Thymus (tissue), 14 donors: Measurements from ENCODE around the gene VPS8. TPM values are rescaled to one million over a fixed set of nuclear protein-coding genes. Genes with fewer than 3 reads are reported as not detected.

ENCODE experiments used
- DNase-seq, 9 donors: peaks; one replicate each; pipeline ENCODE4 v3.0.0-alpha.2; 2013; ENCODE audit warnings: low spot score in 9 of 9, low read depth in 6 of 9, missing footprints in 1 of 9
- H3K27ac ChIP-seq, 2 donors: one replicate each; pipeline ENCODE4 v1.5.1; 2013; ENCODE audit warnings: control low read depth in 1 of 2, low read depth in 1 of 2, low read length in 1 of 2, mild to moderate bottlenecking in 1 of 2, moderate library complexity in 1 of 2
- H3K27me3 ChIP-seq, 2 donors: one replicate each; pipeline ENCODE4 v1.5.1; 2013; ENCODE audit warnings: low read length in 1 of 2; ENCODE audit not compliant: control insufficient read depth in 2 of 2, insufficient read depth in 1 of 2
- H3K36me3 ChIP-seq, 2 donors: one replicate each; pipeline ENCODE4 v1.5.1; 2013; ENCODE audit warnings: low read length in 1 of 2, mild to moderate bottlenecking in 1 of 2, moderate library complexity in 1 of 2; ENCODE audit not compliant: control insufficient read depth in 2 of 2, insufficient read depth in 2 of 2
- H3K4me1 ChIP-seq, 2 donors: one replicate each; pipeline ENCODE4 v1.5.1; 2013; ENCODE audit warnings: low read length in 2 of 2; ENCODE audit not compliant: control insufficient read depth in 2 of 2, insufficient read depth in 2 of 2
- H3K4me3 ChIP-seq, 2 donors: one replicate each; pipeline ENCODE4 v1.5.1; 2013; ENCODE audit warnings: low read length in 2 of 2, control low read depth in 1 of 2, mild to moderate bottlenecking in 1 of 2
- H3K9me3 ChIP-seq, 2 donors: one replicate each; pipeline ENCODE4 v1.5.1; 2013; ENCODE audit warnings: low read length in 1 of 2, mild to moderate bottlenecking in 1 of 2; ENCODE audit not compliant: control insufficient read depth in 2 of 2, insufficient read depth in 1 of 2
- WGBS: extraction: QIAGEN DNeasy Blood & Tissue Kit; methylation state at CpG from one replicate; pipeline ENCODE4 v1.1.7; 2013; 5-methylcytosine and 5-hydroxymethylcytosine counted together
- long read RNA-seq, 10 donors: transcript quantifications; one replicate each; lab custom pipeline, GENCODE V29; 2026
- polyA plus RNA-seq: library from polyadenylated mRNA; stranded (reverse); fragments of 200-250 nt; gene quantifications from one replicate; pipeline ENCODE4 v1.2.3, GENCODE V29; 2013
- total RNA-seq: library from RNA; stranded (reverse); fragments of 120-200 nt; gene quantifications from one replicate; pipeline ENCODE4 v1.2.4, GENCODE V29; 2013
- donor health status: healthy.

The VPS8 gene, protein sequence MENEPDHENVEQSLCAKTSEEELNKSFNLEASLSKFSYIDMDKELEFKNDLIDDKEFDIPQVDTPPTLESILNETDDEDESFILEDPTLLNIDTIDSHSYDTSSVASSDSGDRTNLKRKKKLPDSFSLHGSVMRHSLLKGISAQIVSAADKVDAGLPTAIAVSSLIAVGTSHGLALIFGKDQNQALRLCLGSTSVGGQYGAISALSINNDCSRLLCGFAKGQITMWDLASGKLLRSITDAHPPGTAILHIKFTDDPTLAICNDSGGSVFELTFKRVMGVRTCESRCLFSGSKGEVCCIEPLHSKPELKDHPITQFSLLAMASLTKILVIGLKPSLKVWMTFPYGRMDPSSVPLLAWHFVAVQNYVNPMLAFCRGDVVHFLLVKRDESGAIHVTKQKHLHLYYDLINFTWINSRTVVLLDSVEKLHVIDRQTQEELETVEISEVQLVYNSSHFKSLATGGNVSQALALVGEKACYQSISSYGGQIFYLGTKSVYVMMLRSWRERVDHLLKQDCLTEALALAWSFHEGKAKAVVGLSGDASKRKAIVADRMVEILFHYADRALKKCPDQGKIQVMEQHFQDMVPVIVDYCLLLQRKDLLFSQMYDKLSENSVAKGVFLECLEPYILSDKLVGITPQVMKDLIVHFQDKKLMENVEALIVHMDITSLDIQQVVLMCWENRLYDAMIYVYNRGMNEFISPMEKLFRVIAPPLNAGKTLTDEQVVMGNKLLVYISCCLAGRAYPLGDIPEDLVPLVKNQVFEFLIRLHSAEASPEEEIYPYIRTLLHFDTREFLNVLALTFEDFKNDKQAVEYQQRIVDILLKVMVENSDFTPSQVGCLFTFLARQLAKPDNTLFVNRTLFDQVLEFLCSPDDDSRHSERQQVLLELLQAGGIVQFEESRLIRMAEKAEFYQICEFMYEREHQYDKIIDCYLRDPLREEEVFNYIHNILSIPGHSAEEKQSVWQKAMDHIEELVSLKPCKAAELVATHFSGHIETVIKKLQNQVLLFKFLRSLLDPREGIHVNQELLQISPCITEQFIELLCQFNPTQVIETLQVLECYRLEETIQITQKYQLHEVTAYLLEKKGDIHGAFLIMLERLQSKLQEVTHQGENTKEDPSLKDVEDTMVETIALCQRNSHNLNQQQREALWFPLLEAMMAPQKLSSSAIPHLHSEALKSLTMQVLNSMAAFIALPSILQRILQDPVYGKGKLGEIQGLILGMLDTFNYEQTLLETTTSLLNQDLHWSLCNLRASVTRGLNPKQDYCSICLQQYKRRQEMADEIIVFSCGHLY (N-terminal part only)
- total RNA-seq, result 36.1 TPM
- polyA plus RNA-seq, result 20.1 TPM
- long read RNA-seq, donor 1, result 0 reads
- long read RNA-seq, donor 2, result 0 reads
- long read RNA-seq, donor 3, partial matches to known transcripts, result 0 of 3 reads
- long read RNA-seq, donor 3, other reads (novel, unspliced or antisense), result 0 of 3 reads
- long read RNA-seq, donor 4, full-length matches to known transcripts, result 1 of 1 reads
- long read RNA-seq, donor 4, partial matches to known transcripts, result 0 of 1 reads
- long read RNA-seq, donor 4, other reads (novel, unspliced or antisense), result 0 of 1 reads
- long read RNA-seq, donor 5, partial matches to known transcripts, result 7 of 9 reads
- long read RNA-seq, donor 5, other reads (novel, unspliced or antisense), result 0 of 9 reads
- long read RNA-seq, donor 6, full-length matches to known transcripts, result 2 of 2 reads
- long read RNA-seq, donor 6, partial matches to known transcripts, result 0 of 2 reads
- long read RNA-seq, donor 6, other reads (novel, unspliced or antisense), result 0 of 2 reads
- long read RNA-seq, donor 7, full-length matches to known transcripts, result 4 of 4 reads
- long read RNA-seq, donor 7, partial matches to known transcripts, result 0 of 4 reads
- long read RNA-seq, donor 7, other reads (novel, unspliced or antisense), result 0 of 4 reads
- long read RNA-seq, donor 8, result 0 reads
- long read RNA-seq, donor 9, result 0 reads
- long read RNA-seq, donor 10, full-length matches to known transcripts, result 4 of 4 reads
- long read RNA-seq, donor 10, partial matches to known transcripts, result 0 of 4 reads
- long read RNA-seq, donor 10, other reads (novel, unspliced or antisense), result 0 of 4 reads

DNA sequence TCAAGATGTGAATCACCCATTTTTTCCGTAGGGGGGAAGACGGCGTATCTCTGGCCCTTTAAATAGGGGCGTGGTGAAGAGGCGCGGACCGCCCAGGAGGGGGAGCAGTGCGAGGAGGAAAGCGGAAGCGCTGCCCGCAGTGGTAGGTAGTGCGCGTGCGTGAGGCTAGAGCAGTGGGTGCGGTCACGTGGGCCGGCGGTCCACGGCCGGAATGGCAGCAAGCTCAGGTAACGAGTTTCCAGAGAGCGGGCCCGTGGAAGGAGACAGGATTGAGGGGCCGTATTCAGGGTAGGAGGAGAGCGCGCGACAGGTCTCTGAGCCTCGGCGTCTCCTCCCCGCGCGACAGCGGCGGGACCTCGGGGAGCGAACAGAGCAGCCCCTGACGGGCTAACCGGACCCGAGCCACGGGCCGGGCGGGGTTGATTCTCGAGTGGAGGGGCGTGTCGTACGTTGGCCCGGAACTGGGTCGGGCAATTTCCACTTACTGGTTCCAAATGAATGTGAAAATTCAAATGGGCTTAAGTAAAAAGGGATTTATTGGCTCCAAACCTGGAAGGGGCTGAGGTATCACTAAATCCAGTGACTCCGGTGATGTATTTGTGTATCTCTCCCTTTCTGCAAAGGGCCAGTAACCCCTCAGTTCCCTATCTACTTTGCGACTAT, at the start of gene VPS8:
TSS of gene VPS8 (plus strand) at position 168 of the 663 bp plus-strand sequence. CDS start 12,467 bp downstream, outside the sequence.
- H3K9me3 ChIP-seq, result no peaks in the 10 kb centered on the region
- peak; percentile 86 to 97 (median 92) for DNase-seq
- H3K4me1 ChIP-seq, result peaks cover 8% of the 10 kb centered on the region in 2 donors
- H3K27ac ChIP-seq, result peak within 1 kb of the TSS; percentile 33 to 77
- no peaks in the 10 kb centered on the region for H3K27me3 ChIP-seq
- peak within 1 kb of the TSS; percentile 58 to 84 for H3K4me3 ChIP-seq
- WGBS, result under 1% methylated on average over 50 of the region's 50 CpGs
- H3K36me3 ChIP-seq, result no peaks in the 10 kb centered on the region

DNA sequence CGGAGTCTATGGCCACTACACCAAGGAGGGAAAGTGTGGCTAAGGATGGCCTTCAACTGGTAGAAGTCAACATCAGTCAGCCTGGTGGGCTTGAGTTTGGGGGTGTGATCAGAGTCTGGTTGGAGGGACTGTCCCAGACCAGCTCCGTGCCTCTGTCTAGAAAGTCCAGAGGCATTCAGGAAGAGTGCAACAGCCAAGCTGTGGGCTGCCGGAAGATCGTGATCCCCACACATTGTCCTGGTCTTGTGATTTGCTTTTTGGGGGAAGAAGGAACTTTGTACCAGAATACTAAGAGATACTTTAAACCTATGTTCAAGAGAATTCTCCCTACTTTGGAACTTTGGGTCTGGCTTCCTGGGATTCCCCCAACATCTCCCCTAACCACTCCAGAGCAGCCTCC, 47.8 kb upstream of the VPS8 start:
- no peak overlapping the region for H3K4me3 ChIP-seq
- no peaks in the 10 kb centered on the region for H3K27me3 ChIP-seq
- 98% methylated on average over 4 of the region's 4 CpGs for WGBS
- no peak overlapping the region for H3K27ac ChIP-seq
- H3K4me1 ChIP-seq, result peaks cover 0 to 14% of the 10 kb centered on the region in 2 donors
- DNase-seq, result no peak
- no peaks in the 10 kb centered on the region for H3K9me3 ChIP-seq
- H3K36me3 ChIP-seq, result no peaks in the 10 kb centered on the region

DNA sequence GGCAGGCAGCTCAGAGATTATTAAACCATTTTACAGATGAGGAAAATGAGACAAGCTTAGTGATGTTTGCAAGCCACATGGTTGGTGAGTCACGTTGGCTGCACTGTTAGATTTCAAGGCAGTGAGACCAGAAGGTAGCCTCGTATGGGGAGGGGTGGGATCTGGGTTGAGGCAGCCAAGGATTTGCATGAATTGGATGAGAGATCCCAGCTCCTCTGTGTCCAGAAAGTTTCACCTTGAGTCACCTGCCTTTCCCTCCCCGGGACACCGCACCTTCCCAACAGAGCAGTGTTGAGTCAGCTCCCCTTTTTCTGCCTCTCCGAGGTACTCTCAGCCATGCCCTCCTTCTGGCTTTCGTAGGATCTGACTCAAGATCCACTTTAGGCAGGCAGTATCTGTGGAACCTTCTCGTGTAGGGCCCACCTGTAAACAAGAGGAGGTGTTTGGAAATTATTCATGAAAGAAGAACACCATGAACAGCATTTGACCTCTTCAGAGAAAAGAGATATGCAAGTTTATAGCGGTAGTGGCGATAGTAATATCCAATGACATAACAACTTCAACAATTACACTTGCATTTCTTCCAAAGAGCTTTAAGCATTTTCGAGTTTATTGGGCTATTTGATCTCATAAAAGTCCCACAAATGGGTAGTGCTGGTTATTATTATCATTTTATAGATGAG, 46.8 kb upstream of the VPS8 start:
- 93% methylated on average over 10 of the region's 10 CpGs for WGBS
- DNase-seq, result no peak
- no peak overlapping the region for H3K27ac ChIP-seq

DNA sequence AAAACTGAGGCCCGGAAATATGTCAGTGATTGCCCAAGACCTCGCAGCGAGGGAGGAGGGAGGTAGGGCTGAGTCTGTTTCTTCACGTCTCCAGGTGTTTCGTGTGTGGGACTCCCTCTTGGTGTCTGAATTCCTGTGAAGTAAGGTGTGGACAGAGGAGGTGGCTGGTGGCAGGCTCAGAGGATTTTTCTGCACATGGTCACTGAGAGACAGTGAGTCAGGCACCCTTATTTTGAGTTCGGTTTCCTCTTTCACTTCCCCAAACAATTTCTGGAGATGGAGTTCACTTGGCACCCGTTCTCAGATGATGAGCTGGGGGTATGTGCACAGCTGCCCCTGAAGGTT, 46.3 kb upstream of the VPS8 start:
- no peak for DNase-seq
- no peak overlapping the region for H3K27ac ChIP-seq
- 61% methylated on average over 7 of the region's 7 CpGs for WGBS

More for the DNA sequence above, 46.8 kb upstream of the VPS8 start:
- H3K27me3 ChIP-seq, result no peaks in the 10 kb centered on the region
- peaks cover 0 to 9% of the 10 kb centered on the region in 2 donors for H3K4me1 ChIP-seq
- no peak overlapping the region for H3K4me3 ChIP-seq
- H3K36me3 ChIP-seq, result no peaks in the 10 kb centered on the region
- H3K9me3 ChIP-seq, result no peaks in the 10 kb centered on the region

DNA sequence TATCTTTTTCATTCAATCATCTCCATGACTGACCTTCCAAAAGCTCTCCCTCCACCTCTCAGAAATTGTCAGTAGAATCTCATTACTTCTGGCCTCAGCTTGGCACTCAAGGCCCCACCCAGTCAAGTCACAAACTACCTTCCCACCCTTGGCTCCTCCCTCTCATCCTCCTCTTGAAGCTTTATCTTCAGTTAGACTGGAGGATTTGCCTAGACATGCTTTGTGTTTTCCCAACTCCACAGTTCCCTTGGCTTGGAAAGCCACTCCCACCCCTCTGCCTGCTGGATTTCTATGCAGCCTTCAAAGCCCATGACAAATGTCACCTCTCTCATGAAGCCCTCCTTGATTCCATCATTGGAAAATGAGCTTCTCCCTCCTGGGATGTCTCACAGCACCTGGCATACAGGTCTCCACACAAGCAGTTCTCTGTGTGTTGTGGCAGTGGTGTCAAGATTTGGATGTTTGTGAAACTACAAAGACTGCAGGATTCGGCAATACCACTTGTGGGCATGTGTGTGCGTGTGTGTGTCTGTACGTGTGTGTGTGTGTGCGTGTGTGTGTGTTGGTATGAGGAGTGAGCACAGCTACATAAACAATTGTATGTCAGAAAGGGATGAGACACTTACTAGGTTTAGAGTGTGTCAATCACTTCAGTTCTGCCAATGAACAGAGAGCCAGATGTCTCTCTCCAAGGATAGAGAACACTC, 45.3 kb upstream of the VPS8 start:
- no peaks in the 10 kb centered on the region for H3K36me3 ChIP-seq
- H3K9me3 ChIP-seq, result no peaks in the 10 kb centered on the region
- H3K4me3 ChIP-seq, result no peak overlapping the region
- WGBS, result 89% methylated on average over 4 of the region's 4 CpGs
- H3K27ac ChIP-seq, result no peak overlapping the region
- DNase-seq, result no peak
- peaks cover 0 to 8% of the 10 kb centered on the region in 2 donors for H3K27me3 ChIP-seq
- peaks cover 0 to 3% of the 10 kb centered on the region in 2 donors for H3K4me1 ChIP-seq

More for the DNA sequence above, 46.3 kb upstream of the VPS8 start:
- peaks cover 0 to 4% of the 10 kb centered on the region in 2 donors for H3K4me1 ChIP-seq
- no peak overlapping the region for H3K4me3 ChIP-seq
- peaks cover 0 to 3% of the 10 kb centered on the region in 2 donors for H3K27me3 ChIP-seq
- H3K36me3 ChIP-seq, result no peaks in the 10 kb centered on the region
- no peaks in the 10 kb centered on the region for H3K9me3 ChIP-seq

DNA sequence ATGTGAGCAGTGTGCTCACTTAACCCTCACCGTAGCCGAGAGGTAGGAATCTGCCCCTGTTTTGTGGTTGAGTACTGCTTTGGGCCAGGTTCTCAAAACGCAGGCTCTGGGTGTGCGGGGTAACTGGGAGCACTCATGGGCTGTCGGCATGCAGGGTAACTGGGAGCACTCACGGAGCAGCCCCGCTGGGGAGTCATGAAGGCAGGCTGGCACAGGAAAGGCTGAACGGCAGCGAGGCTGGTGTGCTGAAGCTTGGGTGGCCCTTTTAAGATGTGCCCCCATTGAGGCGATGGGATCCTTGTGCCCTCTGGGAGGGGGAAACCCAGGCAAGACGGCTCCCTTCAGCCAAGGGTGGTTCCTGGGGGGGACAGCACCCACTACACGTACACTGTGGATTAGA, 44.6 kb upstream of the VPS8 start:
- H3K9me3 ChIP-seq, result no peaks in the 10 kb centered on the region
- WGBS, result 97% methylated on average over 12 of the region's 12 CpGs
- H3K36me3 ChIP-seq, result no peaks in the 10 kb centered on the region
- H3K4me3 ChIP-seq, result no peak overlapping the region
- no peak overlapping the region for H3K27ac ChIP-seq
- no peak for DNase-seq
- H3K4me1 ChIP-seq, result peaks cover 0 to 6% of the 10 kb centered on the region in 2 donors
- H3K27me3 ChIP-seq, result peaks cover 0 to 8% of the 10 kb centered on the region in 2 donors
